Activated CD8-positive, alpha-beta T cell treated with anti-CD3 and anti-CD28 coated beads for 36 hours (primary cell): ENCODE results near the gene PXDN. TPM values are rescaled to one million over a fixed set of nuclear protein-coding genes. Genes with fewer than 3 reads are reported as not detected.

Experiments
- ATAC-seq: fragments of 200-7000 bp; cut with Tn5 transposase; one replicate; pipeline ENCODE4 v1.10.0; 2021; ENCODE audit warnings: mild to moderate bottlenecking, moderate library complexity
- CTCF ChIA-PET: fragments of 350-600 bp; sonication (Branson Sonifier 250); formaldehyde crosslinking; loops from one replicate; lab custom pipeline; 2021; ENCODE audit warnings: antibody characterized with exemption; lab: Charles Lee
- POLR2A ChIA-PET: fragments of 350-600 bp; sonication (Branson Sonifier 250); formaldehyde crosslinking; loops from one replicate; lab custom pipeline; 2021; ENCODE audit warnings: antibody characterized with exemption; lab: Charles Lee
- DNase-seq: peaks from one replicate; pipeline ENCODE4 v3.0.0-alpha.2; 2020
- H3K27ac Mint-ChIP-seq: one replicate; pipeline ENCODE4 v1.8.0; 2021; ENCODE audit warnings: mild to moderate bottlenecking, mixed read lengths
- H3K27me3 Mint-ChIP-seq: one replicate; pipeline ENCODE4 v1.8.0; 2021; ENCODE audit warnings: mixed read lengths
- H3K36me3 Mint-ChIP-seq: one replicate; pipeline ENCODE4 v1.8.0; 2021; ENCODE audit warnings: low read depth, mixed read lengths
- H3K4me1 Mint-ChIP-seq: one replicate; pipeline ENCODE4 v1.8.0; 2021; ENCODE audit warnings: low read depth, mixed read lengths
- H3K4me3 Mint-ChIP-seq: one replicate; pipeline ENCODE4 v1.8.0; 2021; ENCODE audit warnings: mild to moderate bottlenecking, moderate library complexity, mixed read lengths
- H3K9me3 Mint-ChIP-seq: one replicate; pipeline ENCODE4 v1.8.0; 2021; ENCODE audit warnings: mixed read lengths
- CTCF ChIP-seq: fragments of 200-600 bp; IDR thresholded peaks from one replicate; pipeline ENCODE4 v1.8.0; 2022; ENCODE audit warnings: antibody characterized with exemption, mild to moderate bottlenecking
- intact Hi-C: fragments of 100-400 bp; cut with micrococcal nuclease; formaldehyde crosslinking; loops from one replicate; pipeline ENCODE4 v1.10.0; 2022
- total RNA-seq, 2 experiments: library from RNA; stranded (reverse); gene quantifications; one replicate each; pipeline ENCODE4 v1.2.3, GENCODE V29; 2021

Gene PXDN
- total RNA-seq, 2 experiments from 2014 or later: 0.58 to 0.83 TPM

- H3K36me3 Mint-ChIP-seq: no peaks in the 10 kb centered on the region
- DNase-seq (no peak), ATAC-seq (no peak)
- ChIA-PET POLR2A (no interaction called here), CTCF (no interaction called here)
- no peaks in the 10 kb centered on the region for H3K9me3 Mint-ChIP-seq
- no peak overlapping the region for H3K27ac Mint-ChIP-seq
- H3K4me3 Mint-ChIP-seq: no peak overlapping the region
- H3K4me1 Mint-ChIP-seq: no peaks in the 10 kb centered on the region
- TF ChIP-seq CTCF: no peak
- peaks cover 16% of the 10 kb centered on the region for H3K27me3 Mint-ChIP-seq
- intact Hi-C loops: no loop called here
Observed at GRCh38 chr2:1591461-1591770, 152.9 kb downstream of the PXDN start.

GRCh38 chr2:1590596-1591460 lies 153.5 kb downstream of the PXDN start:
- no peaks in the 10 kb centered on the region for H3K9me3 Mint-ChIP-seq
- no peak for DNase-seq
- CTCF ChIA-PET: interaction anchor here (0.9 kb wide), 1 partner anchor 227 kb away, joined by 3 read pairs; no protein-coding TSS in a partner anchor
- intact Hi-C loops: no loop called here
- no peak for TF ChIP-seq CTCF
- no peaks in the 10 kb centered on the region for H3K36me3 Mint-ChIP-seq
- no peak overlapping the region for H3K4me3 Mint-ChIP-seq
- no peak overlapping the region for H3K27ac Mint-ChIP-seq
- POLR2A ChIA-PET: no interaction called here
- ATAC-seq: no peak
- H3K27me3 Mint-ChIP-seq: peaks cover 16% of the 10 kb centered on the region
- no peaks in the 10 kb centered on the region for H3K4me1 Mint-ChIP-seq

- no peak overlapping the region for H3K27ac Mint-ChIP-seq
Observed at GRCh38 chr2:1588978-1589621, 155.2 kb downstream of the PXDN start.

GRCh38 chr2:1588051-1588977 lies 156.0 kb downstream of the PXDN start:
- H3K36me3 Mint-ChIP-seq: no peaks in the 10 kb centered on the region
- intact Hi-C loops: no loop called here
- no peaks in the 10 kb centered on the region for H3K9me3 Mint-ChIP-seq
- H3K4me3 Mint-ChIP-seq: no peak overlapping the region
- ATAC-seq: no peak
- CTCF ChIA-PET: no interaction called here
- H3K27ac Mint-ChIP-seq: no peak overlapping the region
- no peak for TF ChIP-seq CTCF
- DNase-seq: no peak
- peaks cover 16% of the 10 kb centered on the region for H3K27me3 Mint-ChIP-seq
- no peaks in the 10 kb centered on the region for H3K4me1 Mint-ChIP-seq
- POLR2A ChIA-PET: no interaction called here

More at GRCh38 chr2:1588978-1589621, 155.2 kb downstream of the PXDN start:
- intact Hi-C loops: no loop called here
- H3K36me3 Mint-ChIP-seq: no peaks in the 10 kb centered on the region
- TF ChIP-seq CTCF: no peak
- no peak for DNase-seq
- no peak for ATAC-seq
- H3K9me3 Mint-ChIP-seq: no peaks in the 10 kb centered on the region
- H3K27me3 Mint-ChIP-seq: peaks cover 16% of the 10 kb centered on the region
- no peaks in the 10 kb centered on the region for H3K4me1 Mint-ChIP-seq
- ChIA-PET POLR2A (no interaction called here), CTCF (no interaction called here)
- H3K4me3 Mint-ChIP-seq: no peak overlapping the region
